OCI-LY3 (cell line): ENCODE data around the gene OR10AG1.

ENCODE experiments used
- H2AFZ ChIP-seq: fragments of 200-600, 300-600 bp; shearing (Covaris generic); 2 replicates; pipeline ENCODE4 v1.6.0; 2014; ENCODE audit warnings: antibody characterized with exemption, low read depth, low read length
- H3K27ac ChIP-seq: fragments of 200-600, 300-600 bp; sonication (generic); 2 replicates; pipeline ENCODE4 v1.5.1; 2014; ENCODE audit warnings: mild to moderate bottlenecking, low read length, moderate library complexity, mixed read lengths
- H3K27me3 ChIP-seq: fragments of 200-600, 300-600 bp; sonication (generic); 2 replicates; pipeline ENCODE4 v1.6.1; 2014; ENCODE audit warnings: low read depth, low read length, mixed read lengths
- H3K36me3 ChIP-seq: fragments of 200-600, 300-600 bp; sonication (generic); replicated peaks from 2 replicates; pipeline ENCODE3; 2014; ENCODE audit warnings: low read depth, low read length, mixed read lengths
- H3K4me1 ChIP-seq: fragments of 300-600, 200-600 bp; sonication (generic); 2 replicates; pipeline ENCODE4 v1.6.1; 2014; ENCODE audit warnings: low read length, mixed read lengths
- H3K4me2 ChIP-seq: fragments of 200-600, 300-600 bp; sonication (generic); 2 replicates; pipeline ENCODE4 v1.6.1; 2014; ENCODE audit warnings: low read length, mixed read lengths
- H3K4me3 ChIP-seq: fragments of 300-600, 200-600 bp; sonication (generic); 2 replicates; pipeline ENCODE4 v1.5.1; 2014; ENCODE audit warnings: antibody characterized with exemption, mild to moderate bottlenecking, low read length, moderate library complexity
- H3K79me2 ChIP-seq: fragments of 300-600, 200-600 bp; shearing (Covaris generic); 2 replicates; pipeline ENCODE4 v1.6.1; 2014; ENCODE audit warnings: mild to moderate bottlenecking, low read length, mixed read lengths
- H3K9ac ChIP-seq: fragments of 300-600, 200-600 bp; shearing (Covaris generic); 2 replicates; pipeline ENCODE4 v1.6.0; 2014; ENCODE audit warnings: mild to moderate bottlenecking, low read length, moderate library complexity
- H3K9me3 ChIP-seq: fragments of 200-600, 300-600 bp; shearing (Covaris generic); 2 replicates; pipeline ENCODE4 v1.6.1; 2014; ENCODE audit warnings: low read length, mixed read lengths; ENCODE audit not compliant: insufficient read depth
- H4K20me1 ChIP-seq: fragments of 200-600, 300-600 bp; sonication (generic); 2 replicates; pipeline ENCODE4 v1.6.1; 2016; ENCODE audit warnings: low read length, mixed read lengths; ENCODE audit not compliant: insufficient read depth
- EZH2phosphoT487 ChIP-seq: fragments of 200-600 bp; shearing (Covaris generic); IDR thresholded peaks from 2 replicates; pipeline ENCODE4 v1.6.1; 2018; ENCODE audit warnings: antibody characterized with exemption, mixed run types, low read depth
- TF ChIP-seq, protein P1 (sequence below): fragments of 200-600, 300-600 bp; sonication (generic); IDR thresholded peaks from 2 replicates; pipeline ENCODE4 v1.5.1; 2014; ENCODE audit warnings: antibody characterized with exemption, low read length, low read depth

The OR10AG1 gene

DNA sequence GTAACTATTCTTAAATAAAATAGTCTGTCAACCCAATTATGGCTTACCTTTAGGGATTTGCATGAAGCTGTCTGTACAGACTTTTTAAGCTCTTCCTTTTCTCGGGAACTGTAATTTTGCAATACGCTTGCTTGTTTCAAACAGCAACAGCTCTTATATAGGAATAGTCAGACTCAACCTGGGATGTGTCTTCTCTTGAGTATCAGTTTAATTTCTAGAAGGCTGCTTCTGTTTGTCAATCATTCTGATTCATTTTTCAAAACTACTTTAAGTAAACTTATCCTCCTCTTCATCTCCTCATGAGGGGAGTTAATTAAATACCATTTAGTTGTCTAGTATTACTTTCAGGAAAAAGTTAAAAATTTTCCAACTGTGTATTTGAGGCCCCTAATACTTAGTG lies at the start of gene OR10AG1:
TSS of gene OR10AG1 (minus strand) at position 101 of the 400 bp plus-strand sequence. CDS start at position 63, 38 bp downstream.
- H3K36me3 ChIP-seq, result no peaks in the 10 kb centered on the region
- no peak within 1 kb of the TSS for H3K4me2 ChIP-seq
- H4K20me1 ChIP-seq, result no peaks in the 10 kb centered on the region
- H3K4me3 ChIP-seq, result no peak within 1 kb of the TSS
- no peak within 1 kb of the TSS for H3K9ac ChIP-seq
- TF ChIP-seq EZH2phosphoT487, result no peak
- TF ChIP-seq, protein P1, sequence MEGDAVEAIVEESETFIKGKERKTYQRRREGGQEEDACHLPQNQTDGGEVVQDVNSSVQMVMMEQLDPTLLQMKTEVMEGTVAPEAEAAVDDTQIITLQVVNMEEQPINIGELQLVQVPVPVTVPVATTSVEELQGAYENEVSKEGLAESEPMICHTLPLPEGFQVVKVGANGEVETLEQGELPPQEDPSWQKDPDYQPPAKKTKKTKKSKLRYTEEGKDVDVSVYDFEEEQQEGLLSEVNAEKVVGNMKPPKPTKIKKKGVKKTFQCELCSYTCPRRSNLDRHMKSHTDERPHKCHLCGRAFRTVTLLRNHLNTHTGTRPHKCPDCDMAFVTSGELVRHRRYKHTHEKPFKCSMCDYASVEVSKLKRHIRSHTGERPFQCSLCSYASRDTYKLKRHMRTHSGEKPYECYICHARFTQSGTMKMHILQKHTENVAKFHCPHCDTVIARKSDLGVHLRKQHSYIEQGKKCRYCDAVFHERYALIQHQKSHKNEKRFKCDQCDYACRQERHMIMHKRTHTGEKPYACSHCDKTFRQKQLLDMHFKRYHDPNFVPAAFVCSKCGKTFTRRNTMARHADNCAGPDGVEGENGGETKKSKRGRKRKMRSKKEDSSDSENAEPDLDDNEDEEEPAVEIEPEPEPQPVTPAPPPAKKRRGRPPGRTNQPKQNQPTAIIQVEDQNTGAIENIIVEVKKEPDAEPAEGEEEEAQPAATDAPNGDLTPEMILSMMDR, result no peak
- no peaks in the 10 kb centered on the region for H3K27me3 ChIP-seq
- H2AFZ ChIP-seq, result no peak within 1 kb of the TSS
- H3K27ac ChIP-seq, result no peak within 1 kb of the TSS
- H3K79me2 ChIP-seq, result no peaks in the 10 kb centered on the region
- no peaks in the 10 kb centered on the region for H3K9me3 ChIP-seq
- H3K4me1 ChIP-seq, result peaks cover 5% of the 10 kb centered on the region

DNA sequence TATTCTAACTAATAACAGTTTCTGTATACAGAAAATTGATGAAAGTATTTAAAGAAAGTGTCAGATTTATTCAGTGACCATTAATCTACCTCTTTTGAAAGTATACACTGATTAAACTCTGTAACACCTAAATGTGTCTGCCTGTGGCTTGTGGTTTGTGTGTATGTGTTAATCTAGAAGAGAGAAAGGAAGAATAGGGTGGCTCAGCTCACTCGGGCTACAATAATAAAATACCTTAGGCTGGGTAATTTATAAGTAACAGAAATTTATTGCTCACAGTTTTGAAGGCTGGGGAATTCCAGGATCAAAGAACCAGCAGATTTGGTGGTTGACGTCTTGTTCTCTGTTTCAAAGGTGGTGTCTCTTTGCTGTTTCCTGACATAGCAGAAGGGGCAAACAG lies 44.1 kb upstream of the OR10AG1 start:
- no peaks in the 10 kb centered on the region for H3K79me2 ChIP-seq
- H3K4me1 ChIP-seq, result no peaks in the 10 kb centered on the region
- H2AFZ ChIP-seq, result no peak overlapping the region
- no peaks in the 10 kb centered on the region for H4K20me1 ChIP-seq
- H3K9ac ChIP-seq, result no peak overlapping the region
- no peak for TF ChIP-seq EZH2phosphoT487
- TF ChIP-seq, protein P1, result no peak
- H3K27ac ChIP-seq, result no peak overlapping the region
- peak overlapping the region; percentile 7; the same call in 1 of the 2 replicates for H3K4me2 ChIP-seq
- no peaks in the 10 kb centered on the region for H3K36me3 ChIP-seq
- H3K27me3 ChIP-seq, result no peaks in the 10 kb centered on the region
- no peak overlapping the region for H3K4me3 ChIP-seq
- H3K9me3 ChIP-seq, result no peaks in the 10 kb centered on the region

- H3K27me3 ChIP-seq, result no peaks in the 10 kb centered on the region
- no peak overlapping the region for H3K4me3 ChIP-seq
- no peak overlapping the region for H3K9ac ChIP-seq
- H3K36me3 ChIP-seq, result no peaks in the 10 kb centered on the region
- H3K27ac ChIP-seq, result no peak overlapping the region
- TF ChIP-seq, protein P1, result no peak
- no peak for TF ChIP-seq EZH2phosphoT487
- H3K4me2 ChIP-seq, result no peak overlapping the region
- H4K20me1 ChIP-seq, result no peaks in the 10 kb centered on the region
- H3K4me1 ChIP-seq, result no peaks in the 10 kb centered on the region
- H2AFZ ChIP-seq, result no peak overlapping the region
- no peaks in the 10 kb centered on the region for H3K9me3 ChIP-seq
- no peaks in the 10 kb centered on the region for H3K79me2 ChIP-seq
These were observed 41.0 kb upstream of the OR10AG1 start for GRCh38 chr11:56010716-56011115.

DNA sequence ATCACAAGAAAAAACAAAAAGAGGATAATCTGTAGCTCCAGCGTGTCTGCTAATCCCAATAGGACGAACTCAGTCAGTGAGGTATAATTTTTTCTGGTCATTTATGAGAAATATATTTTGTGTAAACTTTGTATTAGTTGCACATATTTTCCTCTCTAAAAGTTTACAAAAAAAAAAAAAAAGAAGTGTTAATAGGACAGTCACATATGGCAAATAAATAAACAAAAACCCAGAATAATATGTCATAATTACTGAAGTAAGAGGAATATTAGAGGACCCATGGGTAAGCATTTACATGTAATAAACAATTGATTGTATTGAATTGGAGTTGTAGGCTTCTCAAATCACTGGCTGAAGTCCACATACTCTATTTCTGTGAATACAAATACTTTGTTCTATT lies 24.8 kb upstream of the OR10AG1 start, which contains the start of gene OR5F1:
TSS of gene OR5F1 (minus strand) at position 101 of the 400 bp plus-strand sequence. CDS start at position 101, 0 bp downstream.
- no peak within 1 kb of the TSS for H2AFZ ChIP-seq
- H3K79me2 ChIP-seq, result no peaks in the 10 kb centered on the region
- no peaks in the 10 kb centered on the region for H3K36me3 ChIP-seq
- H3K4me1 ChIP-seq, result no peaks in the 10 kb centered on the region
- no peak within 1 kb of the TSS for H3K27ac ChIP-seq
- H4K20me1 ChIP-seq, result no peaks in the 10 kb centered on the region
- no peak within 1 kb of the TSS for H3K4me3 ChIP-seq
- no peak within 1 kb of the TSS for H3K4me2 ChIP-seq
- no peaks in the 10 kb centered on the region for H3K27me3 ChIP-seq
- no peaks in the 10 kb centered on the region for H3K9me3 ChIP-seq
- TF ChIP-seq, protein P1, result no peak
- no peak for TF ChIP-seq EZH2phosphoT487
- H3K9ac ChIP-seq, result no peak within 1 kb of the TSS
